GM12873 (cell line): Measurements from ENCODE around the gene PSME4.

Source experiments
- CTCF ChIP-seq: IDR thresholded peaks from 2 replicates; pipeline ENCODE4 v1.5.1; 2012; ENCODE audit warnings: low read depth, mild to moderate bottlenecking, moderate library complexity, low read length, control low read depth; ENCODE audit not compliant: insufficient read depth; ENCODE audit errors: missing control alignments

PSME4 gene

DNA sequence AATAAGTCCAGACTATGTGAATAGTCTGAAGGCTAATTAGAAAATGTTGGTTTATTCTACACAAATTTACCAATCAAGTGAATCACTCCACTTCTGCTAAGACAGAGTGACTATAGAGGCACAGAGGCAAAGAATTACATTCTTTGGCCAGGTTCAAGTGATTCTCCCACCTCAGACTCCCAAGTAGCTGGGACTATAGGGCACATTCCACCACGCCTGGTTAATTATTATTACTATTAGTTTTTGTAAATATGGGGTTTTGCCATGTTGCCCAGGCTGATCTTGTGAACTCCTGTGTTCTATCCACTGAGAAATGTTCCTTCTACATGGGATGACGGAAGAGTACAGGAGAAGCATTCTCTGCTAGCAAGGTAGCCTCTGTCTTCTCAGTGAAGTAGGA lies 37.6 kb upstream of the PSME4 start:
- no peak for TF ChIP-seq CTCF

DNA sequence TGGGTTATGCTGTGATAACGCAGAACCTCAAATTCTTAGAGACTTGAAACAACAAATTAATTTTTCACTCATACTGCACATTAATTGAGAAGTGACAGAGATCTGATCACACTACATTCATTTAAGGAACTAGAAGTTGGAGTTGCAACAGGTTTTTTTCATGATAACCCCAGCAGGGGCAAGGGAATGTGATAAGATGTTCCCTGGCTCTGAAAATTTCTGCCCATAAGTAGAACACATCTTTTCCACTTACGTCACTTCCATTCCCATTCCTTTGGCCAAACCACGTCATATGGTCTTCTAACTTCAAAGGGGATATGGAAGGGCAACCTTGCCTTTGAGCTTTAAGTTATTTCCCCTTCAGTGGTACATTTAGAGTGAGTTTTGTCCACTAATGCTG lies 29.7 kb upstream of the PSME4 start:
- no peak for TF ChIP-seq CTCF

- TF ChIP-seq CTCF = no peak
Observed at GRCh38 chr2:54000122-54000521, 29.3 kb upstream of the PSME4 start.

DNA sequence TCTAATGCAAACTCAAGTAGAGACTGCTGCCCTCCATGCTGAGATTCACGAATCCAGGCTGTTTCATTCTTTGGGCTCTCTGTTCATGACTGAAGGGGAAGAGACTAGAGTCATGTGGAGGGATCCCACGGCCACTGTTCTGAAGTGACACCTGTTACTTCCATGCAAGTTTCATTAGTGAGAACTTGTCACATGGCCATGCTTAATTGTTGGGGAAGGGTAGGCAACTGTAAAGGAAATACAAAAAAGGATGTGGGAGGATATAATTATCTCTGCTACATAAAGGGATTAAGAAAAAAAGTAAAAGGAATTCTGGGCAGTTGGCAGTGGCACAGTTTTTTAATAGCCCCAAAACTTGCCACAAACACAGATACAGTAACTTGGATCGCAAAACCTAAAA lies 28.0 kb upstream of the PSME4 start:
- no peak for TF ChIP-seq CTCF

GRCh38 chr2:53994818-53995808 lies 24.3 kb upstream of the PSME4 start:
- no peak for TF ChIP-seq CTCF

- TF ChIP-seq CTCF = no peak
Observed at GRCh38 chr2:53991948-53992347, 21.2 kb upstream of the PSME4 start.

GRCh38 chr2:53989210-53989862 lies 18.5 kb upstream of the PSME4 start:
- TF ChIP-seq CTCF = no peak
